Activated CD8-positive, alpha-beta memory T cell treated with anti-CD3 and anti-CD28 coated beads for 48 hours (primary cell): ENCODE data around the gene SMG1.

ENCODE experiments used
- DNase-seq, 3 experiments: peaks; one replicate each; pipeline ENCODE4 v3.0.0-alpha.2; 2020; ENCODE audit warnings: low read depth in 2 of 3, low spot score in 2 of 3

Gene SMG1

GRCh38 chr16:18855196-18855595, 71.0 kb downstream of the SMG1 start:
- no peak for DNase-seq

DNA sequence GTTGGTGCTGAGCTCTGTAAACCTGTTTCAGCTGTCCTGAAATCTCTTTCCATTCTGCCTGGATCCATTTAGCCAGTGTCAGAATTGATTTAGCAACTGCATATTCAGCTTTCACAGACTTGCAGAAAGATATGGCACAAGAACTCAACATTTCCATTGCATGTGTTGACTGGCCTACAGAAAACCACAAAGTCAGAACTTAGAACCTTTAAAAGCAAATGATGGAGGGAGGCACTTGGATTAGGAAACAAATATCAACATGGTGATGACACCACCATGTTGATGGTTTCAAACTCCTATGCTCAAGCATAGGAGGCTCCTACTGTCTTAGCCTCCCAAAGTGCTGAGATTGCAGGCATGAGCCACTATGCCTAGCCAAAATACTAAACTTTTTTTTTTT, 72.5 kb downstream of the SMG1 start:
- no peak for DNase-seq

- no peak for DNase-seq
Observed at GRCh38 chr16:18852647-18853046, 73.6 kb downstream of the SMG1 start.

GRCh38 chr16:18846416-18846815, 79.8 kb downstream of the SMG1 start:
- DNase-seq = no peak

- no peak for DNase-seq
Observed at GRCh38 chr16:18842565-18842964, 83.6 kb downstream of the SMG1 start.

DNA sequence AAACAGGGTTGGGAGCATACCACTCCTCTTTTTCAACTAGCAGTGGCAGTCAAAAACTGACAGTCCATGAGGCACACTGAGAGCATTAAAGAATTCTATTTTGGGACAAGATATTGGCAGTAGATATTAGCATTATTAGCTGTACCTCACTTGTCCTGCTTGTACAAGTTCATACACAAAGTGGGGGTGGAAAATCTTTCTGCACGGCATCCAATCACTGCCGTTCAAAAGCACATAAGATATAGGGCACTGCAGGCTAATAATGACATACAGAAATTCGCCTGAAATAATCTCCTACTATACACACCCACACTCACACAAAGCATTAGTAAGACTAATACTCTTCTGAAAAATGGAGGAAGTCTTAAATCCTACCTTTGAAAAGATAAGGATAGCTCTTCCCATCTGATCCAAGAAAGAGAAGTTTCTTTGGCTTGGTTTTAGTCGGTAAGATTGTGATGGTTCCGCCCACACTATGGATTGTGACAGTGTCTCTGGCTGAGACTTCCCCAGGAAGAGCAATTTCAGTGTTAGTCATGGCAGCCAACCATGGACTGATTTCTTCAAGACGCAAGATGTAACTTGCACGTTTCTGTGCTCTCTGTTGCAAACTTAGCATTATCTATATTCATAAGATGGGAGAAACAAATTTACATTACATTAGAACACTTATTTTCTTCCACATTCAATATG, 84.2 kb downstream of the SMG1 start:
- DNase-seq = no peak

DNA sequence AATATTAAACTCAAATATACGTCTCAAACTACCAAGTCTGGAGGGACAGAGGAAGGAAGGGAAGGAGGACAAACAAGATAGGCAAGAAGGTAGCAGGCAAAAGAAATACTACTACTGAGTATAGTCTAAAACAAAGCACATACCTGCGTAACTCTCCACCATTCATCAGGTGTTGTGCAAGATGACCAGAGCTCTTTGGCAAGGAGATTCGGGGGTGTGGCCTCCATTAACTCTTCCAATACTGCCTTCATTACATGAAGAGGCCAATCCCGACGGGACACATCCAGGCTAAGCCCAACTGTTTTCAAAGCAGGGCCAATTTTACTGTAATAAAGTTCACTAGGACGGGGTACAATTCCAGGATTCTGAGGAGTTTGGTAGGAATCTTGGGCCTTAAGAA, 86.7 kb downstream of the SMG1 start:
- DNase-seq = no peak

GRCh38 chr16:18836702-18837101, 89.5 kb downstream of the SMG1 start:
- DNase-seq = no peak

GRCh38 chr16:18834864-18835263, 91.3 kb downstream of the SMG1 start:
- DNase-seq = no peak

GRCh38 chr16:18833707-18834505, 92.3 kb downstream of the SMG1 start:
- DNase-seq = no peak

GRCh38 chr16:18832613-18833012, 93.6 kb downstream of the SMG1 start:
- DNase-seq = no peak

- no peak for DNase-seq
Observed at GRCh38 chr16:18832006-18832405, 94.2 kb downstream of the SMG1 start.

GRCh38 chr16:18829251-18829650, 97.0 kb downstream of the SMG1 start:
- no peak for DNase-seq

DNA sequence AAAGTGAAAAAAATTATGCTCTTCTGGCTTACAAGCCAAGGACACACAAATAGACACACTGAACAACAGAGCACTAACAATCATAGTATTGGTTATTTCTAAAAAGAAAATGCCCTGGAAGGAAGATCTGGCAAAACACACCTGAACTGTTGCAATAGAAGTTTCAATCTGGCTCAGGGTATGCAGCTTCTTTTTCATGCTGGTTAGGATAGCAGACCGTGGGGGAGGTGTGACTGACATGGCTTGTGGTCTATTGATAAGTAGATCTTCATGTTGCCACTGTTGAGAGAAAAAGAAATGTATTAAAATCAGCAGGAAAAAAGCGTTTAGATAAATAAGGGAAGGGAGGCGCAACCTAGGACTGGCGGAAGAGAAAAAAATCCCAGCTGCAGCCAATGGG, 98.3 kb downstream of the SMG1 start:
- DNase-seq = no peak

DNA sequence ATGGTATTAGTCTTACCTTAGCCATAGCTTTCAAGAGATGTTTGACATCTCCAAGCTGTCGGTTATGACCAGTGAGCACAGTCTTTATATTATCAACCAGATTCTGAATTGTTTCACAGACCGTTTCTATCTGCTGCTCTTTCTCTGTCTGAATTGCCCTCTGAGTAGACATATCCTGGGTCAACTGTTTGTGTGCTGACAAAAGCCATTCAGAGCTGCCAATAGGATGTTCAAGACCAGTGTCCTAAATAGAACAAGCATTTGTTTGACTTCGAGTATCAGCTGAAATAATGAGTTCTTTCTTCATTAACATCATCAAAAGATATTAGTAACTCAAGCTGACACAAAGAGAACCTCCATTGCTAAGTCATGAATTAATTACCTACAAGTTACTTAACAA, 109.9 kb downstream of the SMG1 start:
- no peak for DNase-seq

DNA sequence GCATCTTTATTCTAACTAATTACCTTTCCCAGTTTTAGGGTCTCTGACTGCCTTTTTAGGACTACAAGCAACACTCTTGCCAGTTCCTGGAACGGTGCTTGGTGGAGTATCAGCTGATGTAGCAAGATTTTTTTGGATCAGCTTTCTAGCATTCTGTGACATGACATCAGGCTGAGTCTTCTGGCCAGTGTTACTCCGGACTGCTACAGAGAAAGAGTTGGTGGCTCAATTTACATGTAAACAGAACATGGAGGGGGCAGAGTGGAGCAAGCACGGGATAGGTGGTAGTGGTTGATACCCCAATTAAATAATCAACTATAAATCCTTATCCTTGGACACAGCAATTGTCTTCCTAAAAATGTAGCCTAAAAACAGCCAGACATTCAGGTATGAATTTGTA, 114.3 kb downstream of the SMG1 start:
- DNase-seq = no peak

DNA sequence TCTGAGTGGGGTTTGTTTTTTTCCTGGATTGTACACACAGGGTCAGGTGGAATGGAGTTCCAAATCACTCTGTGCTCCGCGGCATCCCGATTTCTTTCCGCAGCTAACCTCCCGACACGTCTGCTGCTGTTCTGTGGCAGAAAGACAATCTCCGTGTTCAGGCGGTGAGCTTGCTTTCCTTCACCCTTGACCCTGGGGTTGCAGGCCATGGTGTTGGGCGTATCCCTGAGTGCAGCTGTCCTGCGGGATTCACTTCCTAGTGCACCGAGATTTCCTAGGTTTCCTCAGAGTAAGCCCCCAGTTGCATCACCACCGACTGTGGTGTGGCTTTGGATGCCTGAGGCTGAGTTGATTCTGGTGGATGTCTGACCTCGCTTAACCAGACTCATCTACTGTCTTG, 117.0 kb downstream of the SMG1 start:
- DNase-seq = no peak

- no peak for DNase-seq
Observed at GRCh38 chr16:18805257-18805773, 120.9 kb downstream of the SMG1 start.

- no peak for DNase-seq
Observed at GRCh38 chr16:18804540-18804939, 121.7 kb downstream of the SMG1 start.

GRCh38 chr16:18803569-18804462, 122.4 kb downstream of the SMG1 start:
- DNase-seq = no peak

DNA sequence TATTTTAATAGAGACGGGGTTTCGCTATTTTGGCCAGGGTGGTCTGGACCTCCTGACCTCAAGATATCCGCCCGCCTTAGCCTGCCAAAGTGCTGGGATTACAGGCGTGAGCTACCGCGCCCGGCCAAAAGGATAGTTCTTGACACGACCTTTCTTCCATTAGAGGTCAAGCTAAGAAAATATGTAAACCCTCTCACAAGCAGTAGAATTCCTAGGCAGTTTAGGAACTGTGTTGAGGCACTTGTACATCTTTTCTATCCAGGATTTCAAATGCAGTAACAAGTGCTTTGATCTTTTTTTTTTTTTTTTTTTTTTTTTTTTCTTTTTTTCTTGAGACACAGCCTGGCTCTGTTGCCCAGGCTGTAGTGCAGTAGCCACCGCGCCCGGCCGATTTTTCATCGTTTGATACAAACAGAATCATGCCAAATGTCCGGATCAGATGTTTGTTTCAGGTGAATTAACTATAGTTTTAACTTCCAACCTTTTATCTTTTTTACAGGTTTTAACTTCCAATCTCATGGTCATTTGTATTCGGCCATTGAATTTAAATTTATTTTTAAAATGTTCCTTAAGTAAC, 123.4 kb downstream of the SMG1 start:
- DNase-seq = no peak
